ENCODE results near the gene TF. TPM values are rescaled to one million over a fixed set of nuclear protein-coding genes. Genes with fewer than 3 reads are reported as not detected.

The TF gene
- total RNA-seq, 1 experiment from 2014 or later, result 0.09 TPM

- no peaks in the 10 kb centered on the region for H4K20me1 ChIP-seq (ENCODE audit: control insufficient read depth, insufficient read depth, insufficient read length)
- no peaks in the 10 kb centered on the region for H3K79me2 ChIP-seq (ENCODE audit: insufficient read depth, low read length)
- H3K36me3 Mint-ChIP-seq (ENCODE audit: insufficient read depth in 1 of 3, low read depth in 3 of 3), result no peaks in the 10 kb centered on the region; a peak in 1 of 7 replicates
- H2BK12ac ChIP-seq (ENCODE audit: insufficient read length, low read depth, low read length), result no peak overlapping the region
- no CpG with 5 or more reads among the region's 2 CpGs for WGBS (ENCODE audit: extremely low coverage, insufficient read length, low lambda C conversion rate)
- H3K56ac ChIP-seq (ENCODE audit: insufficient read length, low read depth, low read length), result no peak overlapping the region
- peaks cover 15% of the 10 kb centered on the region for H3K27me3 Mint-ChIP-seq (ENCODE audit: low read depth)
- H3K23ac ChIP-seq (ENCODE audit: insufficient read length, low read depth, low read length), result no peak overlapping the region
- H3K27ac ChIP-seq (ENCODE audit: insufficient read length, low read depth, low read length), result no peak overlapping the region
- no peak overlapping the region for H4K8ac ChIP-seq (replicated peaks; ENCODE audit: insufficient read length, low read depth, low read length)
- H3K9me3 ChIP-seq (ENCODE audit: control insufficient read depth, low read depth, low read length), result no peaks in the 10 kb centered on the region
- H2BK15ac ChIP-seq (ENCODE audit: low read depth, low read length), result no peak overlapping the region
- H3T11ph ChIP-seq (ENCODE audit: low read length), result no peak overlapping the region
- no peak overlapping the region for H4K5ac ChIP-seq (ENCODE audit: insufficient read length, low read depth, low read length)
- TF ChIP-seq CTCF (conservative IDR thresholded peaks at IDR 0.05), result no peak
- H3K23me2 ChIP-seq (ENCODE audit: insufficient read length, low read depth, low read length, poor library complexity, severe bottlenecking), result no peaks in the 10 kb centered on the region
- H3K27me3 ChIP-seq (ENCODE audit: insufficient read depth, low read length), result no peaks in the 10 kb centered on the region
- H2BK20ac ChIP-seq (ENCODE audit: low read depth, low read length, poor library complexity, severe bottlenecking), result no peak overlapping the region
- no peak for DNase-seq
- no peak overlapping the region for H3K9ac ChIP-seq (ENCODE audit: extremely low read depth, insufficient read length, low read length)
- H3K18ac ChIP-seq (ENCODE audit: insufficient read length, low read depth, low read length), result no peak overlapping the region
- peaks cover 25 to 26% of the 10 kb centered on the region in 2 experiments for H3K4me1 Mint-ChIP-seq
- no peak overlapping the region for H3K14ac ChIP-seq (ENCODE audit: insufficient read depth, low read length)
- no peak overlapping the region for H2AK5ac ChIP-seq (ENCODE audit: insufficient read length, low read length)
- no peak overlapping the region for H3K27ac Mint-ChIP-seq
- no peaks in the 10 kb centered on the region for H3K9me3 Mint-ChIP-seq
- H4K91ac ChIP-seq (ENCODE audit: insufficient read length, low read depth, low read length), result no peak overlapping the region
- no peak overlapping the region for H2BK5ac ChIP-seq (ENCODE audit: insufficient read length, low read length)
- H3K79me1 ChIP-seq (ENCODE audit: insufficient read depth, low read depth, low read length, poor library complexity, severe bottlenecking), result no peaks in the 10 kb centered on the region
- H3K4me3 Mint-ChIP-seq, result no peak overlapping the region
- H3K4me2 ChIP-seq (ENCODE audit: insufficient read depth, insufficient read length, low read length), result no peak overlapping the region
- no peak overlapping the region for H3K4ac ChIP-seq (ENCODE audit: low read depth, low read length)
- H2AFZ ChIP-seq (ENCODE audit: low read length), result no peak overlapping the region
- no peaks in the 10 kb centered on the region for H3K4me1 ChIP-seq (ENCODE audit: insufficient read depth, low read length)
- no peak overlapping the region for H2BK120ac ChIP-seq (ENCODE audit: low read depth, low read length, poor library complexity, severe bottlenecking)
These were observed 14.7 kb downstream of the TF start for GRCh38 chr3:133760916-133761315.

Data from H9 (cell line).